HG03565 (cell line): ENCODE results near the gene SYAP1.
"Not testable (repeated sequence)": the region's sequence is repeated elsewhere in the genome, so short reads cannot be mapped to it uniquely, and the experiment has no call there.

ENCODE experiments used
- ATAC-seq: cut with Tn5 transposase; IDR thresholded peaks from one replicate; pipeline ENCODE4 v1.9.1; 2021; ENCODE audit warnings: mild to moderate bottlenecking, moderate library complexity; ENCODE audit not compliant: unreplicated experiment

Gene SYAP1

GRCh38 chrX:16719334-16720084, at the start of gene SYAP1:
SYAP1 (plus strand) TSS chrX:16719612; CDS start chrX:16719725, 113 bp downstream.
- ATAC-seq = peak; percentile 94

- no peak for ATAC-seq
These were observed 48.4 kb upstream of the SYAP1 start for GRCh38 chrX:16671005-16671404.

DNA sequence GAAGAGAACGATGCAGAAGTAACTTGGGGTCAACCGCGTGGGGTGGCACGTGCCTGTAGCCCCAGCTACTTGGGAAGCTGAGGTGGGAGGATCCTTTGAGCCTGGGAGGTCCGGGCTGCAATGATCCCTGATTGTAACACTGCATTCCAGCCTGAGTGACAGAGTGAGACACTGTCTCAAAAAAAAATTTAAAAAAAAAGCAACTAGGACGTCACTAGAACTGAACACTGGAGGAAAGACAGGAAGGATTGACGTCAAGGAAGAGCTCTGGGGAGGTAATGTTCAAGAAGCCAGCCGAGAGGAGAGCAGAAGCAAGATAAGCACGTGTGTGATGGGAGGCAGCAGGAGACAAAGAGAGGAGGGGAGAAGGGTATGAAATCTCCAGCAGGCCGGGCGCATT, 40.7 kb upstream of the SYAP1 start:
- ATAC-seq = no peak

GRCh38 chrX:16683007-16683664, 36.3 kb upstream of the SYAP1 start:
- ATAC-seq = no peak

GRCh38 chrX:16687514-16687913, 31.9 kb upstream of the SYAP1 start:
- no peak for ATAC-seq

DNA sequence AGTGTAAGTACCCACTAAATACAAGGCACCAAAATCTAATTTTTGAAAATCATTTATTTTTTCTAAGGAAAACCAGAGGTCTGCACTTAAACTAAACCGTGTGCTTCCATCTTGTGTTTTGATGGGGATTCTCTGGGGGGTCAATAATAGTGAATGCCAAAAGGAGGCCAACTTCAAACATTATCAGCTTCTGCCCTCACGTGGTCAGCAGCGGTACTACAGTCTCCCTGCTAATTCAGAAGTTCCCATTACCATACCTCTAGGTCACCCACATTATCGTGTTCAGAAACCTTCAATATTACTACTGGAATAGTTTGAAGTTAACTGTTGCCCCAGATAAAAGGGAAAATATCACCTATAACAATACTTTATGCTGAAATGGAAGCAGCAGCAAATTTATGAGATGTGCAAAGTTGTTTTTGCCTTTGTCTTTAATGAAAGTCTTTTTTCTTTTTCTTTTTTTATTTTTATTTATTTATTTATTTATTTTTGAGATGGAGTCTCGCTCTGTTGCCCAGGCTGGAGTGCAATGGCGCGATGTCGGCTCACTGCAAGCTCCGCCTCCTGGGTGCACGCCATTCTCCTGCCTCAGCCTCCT, 24.2 kb upstream of the SYAP1 start:
- no peak for ATAC-seq

DNA sequence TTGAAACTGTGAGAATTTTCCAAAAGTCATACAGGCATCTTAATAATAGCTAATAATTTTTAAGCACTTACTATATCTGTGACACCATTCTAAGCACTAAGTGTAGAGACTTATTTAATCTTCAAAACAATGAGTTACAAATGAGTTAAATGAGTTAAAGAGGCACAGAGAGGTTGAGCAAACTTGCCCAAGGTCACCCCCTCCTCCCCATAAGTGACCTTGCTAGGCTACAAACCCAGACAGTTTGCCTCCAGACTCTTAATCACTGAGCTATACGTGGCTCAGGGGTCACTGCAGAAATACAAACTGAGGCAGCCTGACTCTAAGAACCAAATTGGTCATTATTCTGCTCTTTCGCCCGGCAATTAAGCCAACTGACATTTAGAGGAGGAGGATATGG, 22.5 kb upstream of the SYAP1 start:
- no peak for ATAC-seq

GRCh38 chrX:16699389-16699788, 20.0 kb upstream of the SYAP1 start:
- ATAC-seq = no peak

- no peak for ATAC-seq
These were observed 18.7 kb upstream of the SYAP1 start for GRCh38 chrX:16700734-16701133.

DNA sequence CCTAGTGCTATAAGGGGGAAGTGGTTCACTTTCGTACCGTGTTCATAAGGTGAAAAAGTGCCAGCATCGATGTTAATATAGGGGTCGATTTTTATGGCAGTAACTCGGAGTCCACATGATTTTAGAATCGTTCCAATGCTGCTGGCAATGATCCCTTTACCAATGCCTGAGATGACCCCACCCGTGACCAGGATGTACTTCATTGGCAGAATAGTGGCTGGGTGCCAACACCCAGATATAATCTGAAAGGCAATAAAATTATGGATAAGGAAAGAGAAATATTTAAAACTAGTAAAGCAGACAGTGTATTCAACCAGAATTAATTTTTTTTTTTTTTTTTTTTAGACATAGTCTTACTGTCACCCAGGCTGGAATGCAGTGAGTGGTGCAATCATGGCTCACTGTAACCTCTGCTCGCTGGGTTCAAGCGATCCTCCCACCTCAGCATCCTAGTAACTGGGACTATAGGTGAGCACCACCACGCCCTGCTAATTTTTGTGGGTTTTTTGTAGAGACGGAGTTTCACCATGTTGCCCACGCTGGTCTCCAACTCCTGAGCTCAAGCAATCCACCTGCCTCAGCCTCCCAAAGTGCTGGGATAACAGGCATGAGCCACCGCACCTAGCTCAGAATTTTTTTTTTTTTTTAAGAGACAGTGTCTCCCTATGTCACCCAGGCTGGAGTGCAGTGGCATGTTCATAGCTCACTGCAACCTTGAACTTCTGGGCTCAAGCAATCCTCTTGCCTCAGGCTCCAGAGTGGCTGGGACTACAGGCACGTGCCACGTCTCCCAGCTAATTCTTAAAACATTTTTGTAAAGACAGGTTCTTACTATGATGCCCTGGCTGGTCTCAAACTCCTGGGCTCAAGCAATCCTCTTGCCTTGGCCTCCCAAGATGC, 16.5 kb upstream of the SYAP1 start:
- ATAC-seq = no peak

DNA sequence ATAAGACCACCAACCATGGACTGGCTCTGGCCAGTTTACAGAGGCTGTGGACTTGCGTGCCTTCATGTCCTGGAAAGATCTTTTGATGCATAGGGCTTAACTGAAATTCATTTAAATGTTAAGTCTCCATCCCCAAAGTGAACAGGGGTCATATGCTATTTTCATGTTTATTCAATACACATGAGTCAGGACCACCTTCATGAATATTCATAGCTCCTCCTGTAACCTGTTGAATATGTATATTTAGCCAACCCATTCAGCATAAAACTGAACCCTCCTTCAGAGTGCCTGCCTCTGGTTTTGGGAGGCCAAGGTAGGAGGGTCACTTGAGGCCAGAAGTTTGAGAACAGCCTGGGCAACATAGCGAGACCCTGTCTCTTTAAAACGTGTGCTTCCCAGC, 14.0 kb upstream of the SYAP1 start:
- no peak for ATAC-seq

DNA sequence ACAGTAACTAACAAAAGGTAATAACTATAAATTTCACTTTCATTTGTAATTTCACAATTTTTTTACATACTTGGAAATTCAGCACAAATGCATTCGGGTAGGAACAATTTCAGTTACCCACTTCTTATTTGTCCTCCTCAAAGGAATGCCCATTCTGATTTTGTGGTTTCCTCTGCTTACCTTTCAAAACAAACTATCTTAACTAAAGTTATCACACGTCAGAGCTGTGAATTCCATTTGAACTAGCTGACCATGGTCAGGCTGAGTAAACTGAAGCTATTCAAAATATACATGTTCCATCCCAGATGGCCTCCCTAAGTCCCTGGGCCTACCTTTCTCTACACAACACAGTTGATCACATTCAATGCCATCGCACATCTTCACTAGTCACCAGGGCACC, 11.4 kb upstream of the SYAP1 start:
- ATAC-seq = no peak

DNA sequence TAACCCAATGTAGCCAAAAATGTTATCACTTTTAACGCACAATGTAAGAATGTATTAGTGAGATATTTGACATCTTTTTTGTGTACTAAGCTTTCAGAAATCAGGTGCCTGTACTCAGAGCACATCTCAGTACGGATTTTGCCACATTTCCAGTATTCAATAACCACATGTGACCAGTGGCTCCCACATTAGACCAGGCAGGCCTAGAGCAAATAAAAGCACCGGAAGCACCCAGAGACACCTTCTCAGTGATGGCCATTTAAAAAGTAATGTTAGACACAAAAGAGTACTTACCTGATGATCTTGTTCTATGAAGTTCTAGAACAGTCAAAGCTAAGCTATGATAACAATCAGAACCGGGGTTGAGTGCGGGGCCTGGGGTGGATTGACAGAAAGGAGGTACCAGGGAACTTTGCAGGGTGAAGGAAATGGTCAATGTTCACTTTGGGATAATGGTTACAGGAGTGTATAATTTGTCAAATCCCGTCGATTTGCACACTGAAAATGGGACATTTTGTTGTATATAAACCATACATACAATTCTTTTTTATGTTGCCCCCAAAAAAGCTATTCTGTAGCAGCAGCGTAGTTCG, 8.1 kb upstream of the SYAP1 start:
- no peak for ATAC-seq

DNA sequence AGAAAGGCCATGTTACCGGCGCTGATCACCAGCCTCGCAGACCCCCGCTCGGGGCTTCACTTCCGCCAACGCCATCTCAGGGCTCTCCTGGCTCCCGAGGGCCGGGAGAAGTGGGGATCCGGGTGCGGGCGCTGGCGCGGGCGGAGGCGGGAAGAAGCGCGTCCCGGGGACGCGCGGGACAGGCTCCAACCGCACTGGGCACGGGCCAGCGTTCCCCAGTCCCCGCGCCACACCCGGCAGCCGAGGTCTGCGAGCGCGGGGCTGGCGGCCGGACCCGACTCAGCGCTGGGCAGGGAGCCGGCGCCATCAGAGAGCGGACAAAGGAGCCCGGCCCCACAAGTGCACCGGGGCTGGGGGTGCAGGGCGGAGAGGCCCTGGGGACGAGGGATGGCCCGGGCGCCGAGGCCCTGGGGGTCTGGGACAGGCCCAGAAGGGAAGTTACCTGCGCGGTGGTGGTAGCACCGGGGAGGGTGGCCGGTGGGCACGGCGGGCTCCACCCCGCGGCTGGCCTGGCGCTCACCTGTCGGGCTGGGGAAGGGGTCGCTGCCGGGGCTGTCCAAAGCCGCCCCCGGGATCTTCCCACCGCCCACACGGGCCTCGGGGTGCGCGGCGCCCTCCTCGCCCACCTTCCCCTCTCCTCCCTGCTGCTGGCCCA, 7.4 kb upstream of the SYAP1 start:
- peak; percentile 22 for ATAC-seq

DNA sequence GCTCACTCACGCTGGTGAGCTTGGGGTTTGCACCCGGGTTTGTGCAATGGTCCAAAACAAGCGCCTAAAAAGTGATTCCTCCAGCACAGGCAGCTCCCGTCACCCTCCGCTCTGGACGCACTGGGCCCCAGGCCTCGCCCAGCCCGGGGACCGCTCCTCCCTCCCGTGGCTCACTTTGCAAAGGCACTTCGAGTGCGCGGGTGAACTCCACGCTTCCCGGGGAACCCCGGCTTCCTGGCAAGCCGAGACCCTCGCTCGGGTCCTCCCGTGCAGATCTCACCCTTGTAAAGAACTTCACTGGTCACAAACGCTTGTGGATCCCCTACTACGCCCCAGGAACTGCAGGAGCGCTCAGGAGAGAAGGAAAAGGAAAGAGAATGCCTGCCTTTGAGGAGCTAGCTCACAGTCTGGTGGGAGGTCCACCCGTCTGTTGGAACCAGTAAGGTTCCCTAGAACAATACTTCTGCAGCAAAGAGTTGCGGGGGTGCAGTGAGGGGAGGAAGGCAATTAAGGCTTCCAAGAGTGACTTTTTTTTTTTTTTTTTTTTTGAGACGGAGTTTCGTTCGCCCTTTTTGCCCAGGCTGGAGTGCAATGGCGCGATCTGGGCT, 6.8 kb upstream of the SYAP1 start, which contains the start of gene CTPS2:
TSS of gene CTPS2 (minus strand) at position 122 of the 608 bp plus-strand sequence. CDS start 9,767 bp downstream, outside the sequence.
- ATAC-seq = peak; percentile 82

DNA sequence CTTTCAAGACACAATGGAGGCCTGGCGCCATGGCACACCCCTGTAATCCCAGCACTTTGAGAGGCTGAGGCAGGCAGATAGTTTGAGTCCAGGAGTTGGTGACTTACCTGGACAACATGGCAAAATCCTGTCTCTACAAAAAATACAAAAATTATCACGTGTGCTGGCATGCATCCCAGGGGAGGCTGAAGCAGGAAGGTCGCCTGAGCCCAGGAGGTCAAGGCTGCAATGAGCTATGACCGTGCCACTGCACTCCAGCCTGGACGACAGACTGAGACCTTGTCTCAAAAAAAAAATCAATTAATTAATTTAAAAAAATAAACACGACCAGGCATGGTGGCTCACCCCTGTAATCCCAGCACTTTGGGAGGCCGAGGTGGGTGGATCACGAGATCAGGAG, 4.9 kb upstream of the SYAP1 start:
- ATAC-seq = no peak

DNA sequence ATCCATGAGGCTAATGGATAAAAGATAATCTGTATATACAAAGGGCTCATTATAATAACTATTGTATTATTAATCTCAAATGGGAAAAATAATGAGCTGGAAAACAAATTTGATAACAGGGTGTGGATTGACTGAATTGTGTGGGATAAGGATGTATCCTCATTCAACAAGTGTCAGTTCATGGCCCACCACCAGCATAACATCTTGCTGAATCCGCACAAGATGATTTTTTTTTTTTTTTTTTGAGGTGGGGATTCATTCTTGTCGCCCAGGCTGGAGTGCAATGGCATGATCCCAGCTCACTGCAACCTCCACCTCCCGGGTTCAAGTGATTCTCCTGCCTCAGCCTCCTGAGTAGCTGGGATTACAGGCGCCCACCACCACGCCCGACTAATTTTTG, 3.8 kb upstream of the SYAP1 start:
- ATAC-seq = not testable (repeated sequence)

GRCh38 chrX:16716451-16716850, 3.0 kb upstream of the SYAP1 start:
- not testable (repeated sequence) for ATAC-seq

GRCh38 chrX:16718824-16719333, 533 bp upstream of the SYAP1 start:
- ATAC-seq = peak; percentile 24
